A673 (cell line): Measurements from ENCODE around the gene TNPO3. TPM values are rescaled to one million over a fixed set of nuclear protein-coding genes. Genes with fewer than 3 reads are reported as not detected.

Experiments used
- BruUV-seq: library from RNA; stranded (reverse); fragments of 400-500 nt; replicated peaks from 2 replicates; lab custom pipeline; 2021; lab: Mats Ljungman, UMichigan
- CTCF ChIA-PET: fragments of 300-600 bp; sonication (Branson Sonifier 250); formaldehyde crosslinking; loops from one replicate; lab custom pipeline; 2022; ENCODE audit warnings: antibody characterized with exemption; lab: Charles Lee
- POLR2A ChIA-PET: fragments of 300-600 bp; sonication (Branson Sonifier 250); formaldehyde crosslinking; loops from one replicate; lab custom pipeline; 2022; ENCODE audit warnings: antibody characterized with exemption; ENCODE audit not compliant: low non-redundant PET; lab: Charles Lee
- DNase-seq: peaks from one replicate; pipeline ENCODE4 v3.0.0-alpha.2; 2015; ENCODE audit warnings: low spot score
- H3K27ac ChIP-seq: fragments of 200-600 bp; sonication (generic); 2 replicates; pipeline ENCODE4 v1.5.1; 2016; ENCODE audit warnings: mixed run types, low read depth, mild to moderate bottlenecking, mixed read lengths, antibody characterized with exemption, low read length; ENCODE audit not compliant: poor library complexity, severe bottlenecking
- H3K27me3 ChIP-seq: fragments of 200-600 bp; sonication (generic); replicated peaks from 2 replicates; pipeline ENCODE4 v1.6.1; 2017; ENCODE audit warnings: mixed run types, low read depth, mild to moderate bottlenecking, mixed read lengths, antibody characterized with exemption, low read length; ENCODE audit not compliant: insufficient read depth, poor library complexity
- H3K36me3 ChIP-seq: fragments of 200-600 bp; sonication (generic); 2 replicates; pipeline ENCODE4 v1.6.1; 2016; ENCODE audit warnings: mixed run types, mild to moderate bottlenecking, mixed read lengths, antibody characterized with exemption, low read length; ENCODE audit not compliant: insufficient read depth, poor library complexity, severe bottlenecking
- H3K4me1 ChIP-seq: fragments of 200-600 bp; sonication (generic); 2 replicates; pipeline ENCODE4 v1.6.1; 2017; ENCODE audit warnings: mixed run types, mild to moderate bottlenecking, mixed read lengths, antibody characterized with exemption, low read length; ENCODE audit not compliant: insufficient read depth, poor library complexity, severe bottlenecking
- H3K4me3 ChIP-seq: fragments of 200-600 bp; sonication (generic); 2 replicates; pipeline ENCODE4 v1.5.1; 2016; ENCODE audit warnings: low read depth, mixed run types, mild to moderate bottlenecking, mixed read lengths, low read length; ENCODE audit not compliant: poor library complexity, severe bottlenecking
- H3K9me3 ChIP-seq: fragments of 200-600 bp; sonication (generic); 2 replicates; pipeline ENCODE4 v1.6.1; 2016; ENCODE audit warnings: mixed run types, low read depth, mild to moderate bottlenecking, mixed read lengths, antibody characterized with exemption, low read length; ENCODE audit not compliant: poor library complexity, severe bottlenecking
- EZH2 ChIP-seq: fragments of 200-600 bp; sonication (generic); IDR thresholded peaks from 2 replicates; pipeline ENCODE4 v1.6.1; 2017; ENCODE audit warnings: borderline replicate concordance, low read depth, mild to moderate bottlenecking, mixed read lengths, antibody characterized with exemption, low read length; ENCODE audit not compliant: poor library complexity, severe bottlenecking
- intact Hi-C: fragments of 100-400 bp; cut with micrococcal nuclease; formaldehyde crosslinking; loops from one replicate; pipeline ENCODE4 v1.10.0; 2022; ENCODE audit not compliant: unreplicated experiment
- total RNA-seq: library from RNA; stranded (reverse); gene quantifications from 2 replicates; pipeline ENCODE4 v1.2.3, GENCODE V29; 2021
- TF ChIP-seq, protein P1 (sequence below): fragments of 300-800, 200-600 bp; sonication (generic); conservative IDR thresholded peaks from 2 replicates; pipeline ENCODE4 v1.5.1; 2017; ENCODE audit warnings: low read depth, mild to moderate bottlenecking, antibody characterized with exemption, low read length, moderate library complexity, mixed read lengths

The TNPO3 gene
- total RNA-seq, 1 experiment from 2014 or later: 77.8 TPM

DNA sequence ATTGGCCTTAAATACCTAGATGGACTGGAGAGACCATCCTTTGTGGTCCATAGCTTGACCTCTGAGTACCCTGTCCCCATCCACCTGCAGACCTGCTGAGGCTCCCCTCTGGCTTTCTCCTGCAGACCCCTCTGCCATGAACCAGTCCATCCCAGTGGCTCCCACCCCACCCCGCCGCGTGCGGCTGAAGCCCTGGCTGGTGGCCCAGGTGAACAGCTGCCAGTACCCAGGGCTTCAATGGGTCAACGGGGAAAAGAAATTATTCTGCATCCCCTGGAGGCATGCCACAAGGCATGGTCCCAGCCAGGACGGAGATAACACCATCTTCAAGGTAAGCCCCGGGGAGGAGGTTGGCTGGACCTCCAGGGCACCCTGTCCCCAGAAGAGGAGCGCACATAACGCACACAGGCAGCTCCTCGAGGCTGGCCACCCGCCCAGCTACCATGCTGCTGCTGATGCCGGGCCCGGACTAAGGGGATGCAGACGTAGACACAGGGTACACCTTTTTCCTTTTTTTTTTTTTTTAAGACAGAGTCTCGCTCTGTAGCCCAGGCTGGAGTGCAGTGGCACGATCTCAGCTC lies 112.9 kb downstream of the TNPO3 start:
- no TSS peak for BruUV-seq
- Histone ChIP-seq H3K4me3 (no peak overlapping the region), H3K27me3 (peaks cover 25% of the 10 kb centered on the region), H3K9me3 (no peaks in the 10 kb centered on the region), H3K4me1 (no peaks in the 10 kb centered on the region), H3K36me3 (no peaks in the 10 kb centered on the region), H3K27ac (no peak overlapping the region)
- no peak for DNase-seq
- ChIA-PET POLR2A (no interaction called here), CTCF (no interaction called here)
- intact Hi-C loops: no loop called here
- TF ChIP-seq EZH2: no peak
- TF ChIP-seq, protein P1, sequence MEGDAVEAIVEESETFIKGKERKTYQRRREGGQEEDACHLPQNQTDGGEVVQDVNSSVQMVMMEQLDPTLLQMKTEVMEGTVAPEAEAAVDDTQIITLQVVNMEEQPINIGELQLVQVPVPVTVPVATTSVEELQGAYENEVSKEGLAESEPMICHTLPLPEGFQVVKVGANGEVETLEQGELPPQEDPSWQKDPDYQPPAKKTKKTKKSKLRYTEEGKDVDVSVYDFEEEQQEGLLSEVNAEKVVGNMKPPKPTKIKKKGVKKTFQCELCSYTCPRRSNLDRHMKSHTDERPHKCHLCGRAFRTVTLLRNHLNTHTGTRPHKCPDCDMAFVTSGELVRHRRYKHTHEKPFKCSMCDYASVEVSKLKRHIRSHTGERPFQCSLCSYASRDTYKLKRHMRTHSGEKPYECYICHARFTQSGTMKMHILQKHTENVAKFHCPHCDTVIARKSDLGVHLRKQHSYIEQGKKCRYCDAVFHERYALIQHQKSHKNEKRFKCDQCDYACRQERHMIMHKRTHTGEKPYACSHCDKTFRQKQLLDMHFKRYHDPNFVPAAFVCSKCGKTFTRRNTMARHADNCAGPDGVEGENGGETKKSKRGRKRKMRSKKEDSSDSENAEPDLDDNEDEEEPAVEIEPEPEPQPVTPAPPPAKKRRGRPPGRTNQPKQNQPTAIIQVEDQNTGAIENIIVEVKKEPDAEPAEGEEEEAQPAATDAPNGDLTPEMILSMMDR: no peak

DNA sequence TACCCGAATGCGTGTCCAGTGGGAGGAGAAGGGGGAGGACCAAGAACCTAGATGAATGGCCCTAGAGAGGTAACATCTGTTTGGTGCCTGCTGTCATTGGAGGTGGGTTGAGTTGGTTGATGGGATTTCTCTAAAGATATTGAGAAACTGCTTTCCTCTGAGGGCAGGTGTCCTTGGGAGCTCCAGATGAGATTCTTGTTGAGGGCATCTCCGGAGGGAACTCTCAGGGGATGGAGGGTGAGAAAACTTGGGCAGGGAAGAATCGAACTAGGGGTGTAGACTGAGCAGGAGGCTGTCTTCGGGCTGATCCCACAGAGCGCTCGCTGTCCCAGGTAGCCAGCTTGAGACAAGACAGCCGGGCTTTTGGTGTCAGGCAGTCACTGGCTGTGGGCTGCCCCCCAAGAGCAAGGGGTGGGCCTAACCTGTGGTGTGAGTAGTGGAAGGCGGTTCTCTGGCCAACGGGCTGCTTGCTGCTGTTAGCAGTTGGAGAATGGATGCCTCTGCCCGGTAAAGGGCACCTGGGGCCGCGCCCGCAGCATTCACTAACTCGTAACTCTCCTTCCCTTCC lies 113.5 kb downstream of the TNPO3 start:
- no TSS peak for BruUV-seq
- intact Hi-C loops: no loop called here
- Histone ChIP-seq H3K27me3 (peaks cover 31% of the 10 kb centered on the region), H3K9me3 (no peaks in the 10 kb centered on the region), H3K36me3 (no peaks in the 10 kb centered on the region), H3K4me3 (no peak overlapping the region), H3K4me1 (no peaks in the 10 kb centered on the region), H3K27ac (no peak overlapping the region)
- DNase-seq: no peak
- ChIA-PET POLR2A (no interaction called here), CTCF (no interaction called here)
- no peak for TF ChIP-seq EZH2
- TF ChIP-seq, protein P1: no peak

DNA sequence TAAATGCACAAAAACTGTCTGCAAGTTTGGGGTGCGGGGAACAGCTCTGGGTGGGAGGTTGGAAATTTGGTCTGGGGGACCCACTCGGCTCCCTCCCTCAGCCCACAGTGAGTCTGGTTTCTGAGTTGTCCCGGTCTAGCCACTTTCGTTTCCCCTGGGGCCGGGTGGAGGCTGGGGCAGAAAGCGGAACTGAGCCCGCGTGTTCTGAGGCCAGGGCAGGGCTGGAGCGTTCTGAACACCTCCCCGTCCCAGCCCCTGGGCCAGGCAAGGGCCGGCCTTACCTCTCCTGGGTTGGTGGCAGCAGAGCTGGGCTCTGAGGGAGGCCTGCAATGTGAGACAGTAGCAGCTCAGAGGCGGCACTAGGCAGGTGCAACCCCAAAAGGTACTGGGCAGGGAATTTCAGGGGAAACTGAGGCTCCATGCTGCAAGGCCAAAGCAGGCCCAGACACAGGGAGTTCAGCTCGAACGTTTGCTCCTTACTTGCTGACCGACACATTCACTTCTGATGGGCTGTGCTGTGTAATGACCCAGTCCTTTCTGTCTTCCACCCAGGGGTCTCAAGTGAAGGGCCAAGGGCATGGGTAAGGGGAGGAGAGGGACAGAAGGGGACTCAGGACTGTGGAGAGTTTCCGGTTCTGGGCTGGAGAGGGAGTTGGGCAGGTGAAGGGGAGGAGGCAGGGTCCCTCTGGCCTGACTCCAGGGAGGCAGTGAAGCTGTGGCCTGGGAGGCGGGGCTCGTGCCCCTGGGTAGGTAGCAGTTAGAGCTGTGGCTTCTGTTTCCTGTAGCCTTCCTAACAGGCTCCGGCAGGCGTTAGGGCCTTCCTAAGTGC lies 114.2 kb downstream of the TNPO3 start:
- ChIA-PET POLR2A (no interaction called here), CTCF (no interaction called here)
- intact Hi-C loops: no loop called here
- Histone ChIP-seq H3K9me3 (no peaks in the 10 kb centered on the region), H3K27ac (no peak overlapping the region), H3K36me3 (no peaks in the 10 kb centered on the region), H3K4me1 (no peaks in the 10 kb centered on the region), H3K27me3 (peaks cover 38% of the 10 kb centered on the region), H3K4me3 (no peak overlapping the region)
- no peak for DNase-seq
- TF ChIP-seq, protein P1: no peak
- no peak for TF ChIP-seq EZH2
- no TSS peak for BruUV-seq
